ENCODE measurements around the gene ANKRD13A. TPM values are rescaled to one million over a fixed set of nuclear protein-coding genes. Genes with fewer than 3 reads are reported as not detected.

ANKRD13A gene
- total and polyA plus RNA-seq, 2 of the 13 experiments (the other 11 are each of a cell fraction or from before 2014, with no cell fraction given) = 34.1 to 41.6 TPM

DNA sequence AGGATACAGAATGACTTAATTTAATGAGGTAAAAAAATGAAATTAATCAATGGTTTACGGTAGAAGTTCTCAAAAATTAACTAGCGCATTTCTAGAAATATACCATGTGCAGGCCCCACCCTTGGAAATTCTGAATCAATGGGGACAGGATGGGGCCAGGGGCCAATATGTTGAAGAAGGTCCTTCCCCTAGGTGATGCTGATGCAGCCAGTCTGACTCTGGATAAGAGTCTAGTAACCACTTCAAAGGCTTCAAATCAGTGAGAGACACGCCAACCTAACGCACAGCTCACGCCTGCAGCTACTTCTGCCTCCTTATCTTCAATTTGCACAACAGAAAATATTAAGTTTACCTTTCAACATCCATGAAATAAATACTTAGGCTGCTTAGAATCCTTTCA, 17.9 kb upstream of the ANKRD13A start:
- WGBS (ENCODE audit: low lambda C conversion rate) = 92% methylated on average over 5 of the region's 5 CpGs
- ChIA-PET POLR2A (no interaction called here), CTCF (ENCODE audit: low intra/inter-chr PET ratio, low total read pairs) (no interaction called here)
- no peak overlapping the region for H2AFZ ChIP-seq (ENCODE audit: low read length)
- H3K4me3 ChIP-seq (replicated peaks in 1 of 3; ENCODE audit: insufficient read depth in 1 of 3, low read depth in 2 of 3, low read length in 3 of 3) = no peak overlapping the region
- no peaks in the 10 kb centered on the region for H3K27me3 ChIP-seq (ENCODE audit: control insufficient read depth in 1 of 2, insufficient read depth in 2 of 2, low read length in 2 of 2)
- no peaks in the 10 kb centered on the region for H3K9me3 ChIP-seq (ENCODE audit: low read length)
- no peak for TF ChIP-seq ZNF432 (CRISPR knock-in tag; IDR thresholded peaks at IDR 0.05; ENCODE audit: borderline replicate concordance)
- TF ChIP-seq SRY (CRISPR knock-in tag; IDR thresholded peaks at IDR 0.05) = no peak
- no peak for TF ChIP-seq ZNF446 (CRISPR knock-in tag; IDR thresholded peaks at IDR 0.05)
- TF ChIP-seq, protein P1, sequence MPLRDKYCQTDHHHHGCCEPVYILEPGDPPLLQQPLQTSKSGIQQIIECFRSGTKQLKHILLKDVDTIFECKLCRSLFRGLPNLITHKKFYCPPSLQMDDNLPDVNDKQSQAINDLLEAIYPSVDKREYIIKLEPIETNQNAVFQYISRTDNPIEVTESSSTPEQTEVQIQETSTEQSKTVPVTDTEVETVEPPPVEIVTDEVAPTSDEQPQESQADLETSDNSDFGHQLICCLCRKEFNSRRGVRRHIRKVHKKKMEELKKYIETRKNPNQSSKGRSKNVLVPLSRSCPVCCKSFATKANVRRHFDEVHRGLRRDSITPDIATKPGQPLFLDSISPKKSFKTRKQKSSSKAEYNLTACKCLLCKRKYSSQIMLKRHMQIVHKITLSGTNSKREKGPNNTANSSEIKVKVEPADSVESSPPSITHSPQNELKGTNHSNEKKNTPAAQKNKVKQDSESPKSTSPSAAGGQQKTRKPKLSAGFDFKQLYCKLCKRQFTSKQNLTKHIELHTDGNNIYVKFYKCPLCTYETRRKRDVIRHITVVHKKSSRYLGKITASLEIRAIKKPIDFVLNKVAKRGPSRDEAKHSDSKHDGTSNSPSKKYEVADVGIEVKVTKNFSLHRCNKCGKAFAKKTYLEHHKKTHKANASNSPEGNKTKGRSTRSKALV (CRISPR knock-in tag; IDR thresholded peaks at IDR 0.05) = no peak
- no peak for TF ChIP-seq DPF2 (CRISPR knock-in tag; IDR thresholded peaks at IDR 0.05; ENCODE audit: borderline replicate concordance, low read depth)
- H3K27ac ChIP-seq (ENCODE audit: extremely low read length, insufficient read depth, low read length) = no peak overlapping the region
- no TSS peak for BruUV-seq (replicated peaks)
- no peak for FAIRE-seq
- H3K79me2 ChIP-seq (ENCODE audit: insufficient read depth, low read length) = no peaks in the 10 kb centered on the region
- intact Hi-C loops (cut with micrococcal nuclease; ENCODE audit: unreplicated experiment) = no loop called here
- no peaks in the 10 kb centered on the region for H4K20me1 ChIP-seq (ENCODE audit: insufficient read depth, low read length)
- H3K9ac ChIP-seq (ENCODE audit: insufficient read depth, low read depth, low read length) = no peak overlapping the region
- in situ Hi-C loops (cut with HindIII; ENCODE audit: extremely low pct_ligation_motif_present, low pct_unique_long_range_greater_than_20kb) = no loop called here
- H3K4me2 ChIP-seq (ENCODE audit: low read depth, low read length) = no peak overlapping the region
- H3K36me3 ChIP-seq (replicated peaks in 1 of 2; ENCODE audit: control insufficient read depth in 1 of 2, insufficient read depth in 2 of 2, low read length in 2 of 2) = peaks cover 30 to 67% of the 10 kb centered on the region in 2 experiments
- no peaks in the 10 kb centered on the region for H3K4me1 ChIP-seq (ENCODE audit: insufficient read depth, low read length)
- DNase-seq (ENCODE audit: low spot score) = no peak
- ATAC-seq = no peak

- no peak overlapping the region for H2AFZ ChIP-seq (ENCODE audit: low read length)
- ChIA-PET CTCF (ENCODE audit: low intra/inter-chr PET ratio, low total read pairs) (no interaction called here), POLR2A (no interaction called here)
- no peaks in the 10 kb centered on the region for H4K20me1 ChIP-seq (ENCODE audit: insufficient read depth, low read length)
- H3K27ac ChIP-seq (ENCODE audit: extremely low read length, insufficient read depth, low read length) = no peak overlapping the region
- H3K9ac ChIP-seq (ENCODE audit: insufficient read depth, low read depth, low read length) = no peak overlapping the region
- DNase-seq (ENCODE audit: low spot score) (no peak), ATAC-seq (no peak), FAIRE-seq (no peak)
- in situ Hi-C loops (cut with HindIII; ENCODE audit: extremely low pct_ligation_motif_present, low pct_unique_long_range_greater_than_20kb) (no loop called here), intact Hi-C loops (cut with micrococcal nuclease; ENCODE audit: unreplicated experiment) (no loop called here)
- H3K9me3 ChIP-seq (ENCODE audit: low read length) = no peaks in the 10 kb centered on the region
- peaks cover 30 to 61% of the 10 kb centered on the region in 2 experiments for H3K36me3 ChIP-seq (replicated peaks in 1 of 2; ENCODE audit: control insufficient read depth in 1 of 2, insufficient read depth in 2 of 2, low read length in 2 of 2)
- no TSS peak for BruUV-seq (replicated peaks)
- H3K4me2 ChIP-seq (ENCODE audit: low read depth, low read length) = no peak overlapping the region
- H3K4me3 ChIP-seq (replicated peaks in 1 of 3; ENCODE audit: insufficient read depth in 1 of 3, low read depth in 2 of 3, low read length in 3 of 3) = no peak overlapping the region
- no peaks in the 10 kb centered on the region for H3K79me2 ChIP-seq (ENCODE audit: insufficient read depth, low read length)
- TF ChIP-seq, protein P2, sequence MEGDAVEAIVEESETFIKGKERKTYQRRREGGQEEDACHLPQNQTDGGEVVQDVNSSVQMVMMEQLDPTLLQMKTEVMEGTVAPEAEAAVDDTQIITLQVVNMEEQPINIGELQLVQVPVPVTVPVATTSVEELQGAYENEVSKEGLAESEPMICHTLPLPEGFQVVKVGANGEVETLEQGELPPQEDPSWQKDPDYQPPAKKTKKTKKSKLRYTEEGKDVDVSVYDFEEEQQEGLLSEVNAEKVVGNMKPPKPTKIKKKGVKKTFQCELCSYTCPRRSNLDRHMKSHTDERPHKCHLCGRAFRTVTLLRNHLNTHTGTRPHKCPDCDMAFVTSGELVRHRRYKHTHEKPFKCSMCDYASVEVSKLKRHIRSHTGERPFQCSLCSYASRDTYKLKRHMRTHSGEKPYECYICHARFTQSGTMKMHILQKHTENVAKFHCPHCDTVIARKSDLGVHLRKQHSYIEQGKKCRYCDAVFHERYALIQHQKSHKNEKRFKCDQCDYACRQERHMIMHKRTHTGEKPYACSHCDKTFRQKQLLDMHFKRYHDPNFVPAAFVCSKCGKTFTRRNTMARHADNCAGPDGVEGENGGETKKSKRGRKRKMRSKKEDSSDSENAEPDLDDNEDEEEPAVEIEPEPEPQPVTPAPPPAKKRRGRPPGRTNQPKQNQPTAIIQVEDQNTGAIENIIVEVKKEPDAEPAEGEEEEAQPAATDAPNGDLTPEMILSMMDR (CRISPR knock-in tag; IDR thresholded peaks at IDR 0.05) = no peak
- no peaks in the 10 kb centered on the region for H3K27me3 ChIP-seq (ENCODE audit: control insufficient read depth in 1 of 2, insufficient read depth in 2 of 2, low read length in 2 of 2)
- H3K4me1 ChIP-seq (ENCODE audit: insufficient read depth, low read length) = no peaks in the 10 kb centered on the region
Measured at GRCh38 chr12:109982210-109982609, 17.0 kb upstream of the ANKRD13A start.

Measured in HepG2 (cell line).